PFSK-1 (cell line): ENCODE results near the gene STX17.

Source experiments
- POLR2AphosphoS5 ChIP-seq: IDR thresholded peaks from 2 replicates; pipeline ENCODE4 v1.6.1; 2012; ENCODE audit warnings: low read depth, mild to moderate bottlenecking, control low read depth, low read length, moderate library complexity
- TAF1 ChIP-seq: IDR thresholded peaks from 2 replicates; pipeline ENCODE4 v1.6.1; 2012; ENCODE audit warnings: low read length, control low read depth, borderline replicate concordance; ENCODE audit not compliant: insufficient read depth

- TF ChIP-seq POLR2AphosphoS5 (no peak), TAF1 (no peak)
Measured at GRCh38 chr9:99860266-99860665, 46.2 kb upstream of the STX17 start.
